Breast epithelium (tissue), 4 donors: ENCODE measurements around the gene DTX2. TPM values are rescaled to one million over a fixed set of nuclear protein-coding genes. Genes with fewer than 3 reads are reported as not detected.
"Not testable (repeated sequence)": the region's sequence is repeated elsewhere in the genome, so short reads cannot be mapped to it uniquely, and the experiment has no call there.

ENCODE experiments used
- DNase-seq, 2 donors: peaks; one replicate each; pipeline ENCODE4 v3.0.0-alpha.2; 2019; ENCODE audit warnings: low spot score in 2 of 2
- H3K27ac ChIP-seq, 2 donors: fragments of 200-600 bp; sonication (generic) in 1 of 2; one replicate each; pipeline ENCODE4 v1.5.1; 2016 to 2019; ENCODE audit warnings: mild to moderate bottlenecking in 1 of 2
- H3K27me3 ChIP-seq, 2 donors: fragments of 200-600 bp; sonication (generic) in 1 of 2; one replicate each; pipeline versions ENCODE4 v1.5.1 to v1.6.0; 2017 to 2019; ENCODE audit warnings: control low read depth in 1 of 2, mild to moderate bottlenecking in 1 of 2
- H3K36me3 ChIP-seq: fragments of 200-600 bp; one replicate; pipeline ENCODE4 v1.5.1; 2019
- H3K4me1 ChIP-seq, 2 donors: fragments of 200-600 bp; sonication (generic); one replicate each; pipeline ENCODE4 v1.5.1; 2016 to 2019; ENCODE audit warnings: control low read depth in 1 of 2
- H3K4me3 ChIP-seq, 3 donors: fragments of 200-600 bp; sonication (generic); 1 replicate in 2 of 3; 2 replicates in 1 of 3; pipeline ENCODE4 v1.5.1; 2016 to 2019; ENCODE audit warnings: mild to moderate bottlenecking in 3 of 3, moderate library complexity in 2 of 3
- H3K9me3 ChIP-seq, 2 donors: fragments of 200-600 bp; sonication (generic) in 1 of 2; one replicate each; pipeline ENCODE4 v1.5.1; 2016 to 2019; ENCODE audit warnings: control low read depth in 1 of 2
- CTCF ChIP-seq, 3 donors: fragments of 450-650 bp; IDR thresholded peaks; one replicate each; pipeline ENCODE4 v1.5.1; 2016 to 2017; ENCODE audit warnings: antibody characterized with exemption in 3 of 3, mild to moderate bottlenecking in 3 of 3, moderate library complexity in 3 of 3
- POLR2A ChIP-seq: fragments of 450-650 bp; IDR thresholded peaks from one replicate; pipeline ENCODE4 v1.6.1; 2016; ENCODE audit warnings: antibody characterized with exemption, mild to moderate bottlenecking, moderate library complexity
- POLR2AphosphoS5 ChIP-seq, 3 donors: sonication (generic); formaldehyde crosslinking; IDR thresholded peaks; one replicate each; pipeline ENCODE4 v1.6.1; 2017; ENCODE audit warnings: antibody characterized with exemption in 3 of 3
- intact Hi-C: fragments of 100-400 bp; cut with DNase I; formaldehyde crosslinking; loops from one replicate; pipeline ENCODE4 v1.15.1; 2023; ENCODE audit warnings: low total_unique reads
- total RNA-seq, 3 donors: library from RNA; depleted of rRNA; stranded (reverse); fragments of >200 nt; gene quantifications; one replicate each; pipeline ENCODE4 v1.1.0, GENCODE V29; 2016

The DTX2 gene
- 10 to 100 TPM; 17.6 to 30.5 (median 21.7) TPM for total RNA-seq

- intact Hi-C loops, H3K9me3 ChIP-seq, H3K27me3 ChIP-seq, H3K4me1 ChIP-seq, DNase-seq, H3K36me3 ChIP-seq: not testable (repeated sequence)
- Histone ChIP-seq H3K27ac (peak within 1 kb of the TSS; percentile 66 to 88), H3K4me3 (peak within 1 kb of the TSS; percentile 53 to 75 (median 54))
These were observed at the start of gene DTX2 for GRCh38 chr7:76461464-76462101. DTX2 (plus strand) TSS chr7:76461709; CDS start chr7:76480510, 18,801 bp downstream.

GRCh38 chr7:76412249-76412648, 49.3 kb upstream of the DTX2 start:
- intact Hi-C loops = no loop called here
- no peak overlapping the region for H3K4me3 ChIP-seq
- H3K9me3 ChIP-seq = no peaks in the 10 kb centered on the region
- no peaks in the 10 kb centered on the region for H3K36me3 ChIP-seq
- no peak for DNase-seq
- TF ChIP-seq POLR2A (no peak), CTCF (IDR thresholded peaks at IDR 0.05) (no peak), POLR2AphosphoS5 (IDR thresholded peaks at IDR 0.05) (no peak)
- no peaks in the 10 kb centered on the region for H3K27me3 ChIP-seq
- H3K4me1 ChIP-seq = no peaks in the 10 kb centered on the region
- no peak overlapping the region for H3K27ac ChIP-seq

DNA sequence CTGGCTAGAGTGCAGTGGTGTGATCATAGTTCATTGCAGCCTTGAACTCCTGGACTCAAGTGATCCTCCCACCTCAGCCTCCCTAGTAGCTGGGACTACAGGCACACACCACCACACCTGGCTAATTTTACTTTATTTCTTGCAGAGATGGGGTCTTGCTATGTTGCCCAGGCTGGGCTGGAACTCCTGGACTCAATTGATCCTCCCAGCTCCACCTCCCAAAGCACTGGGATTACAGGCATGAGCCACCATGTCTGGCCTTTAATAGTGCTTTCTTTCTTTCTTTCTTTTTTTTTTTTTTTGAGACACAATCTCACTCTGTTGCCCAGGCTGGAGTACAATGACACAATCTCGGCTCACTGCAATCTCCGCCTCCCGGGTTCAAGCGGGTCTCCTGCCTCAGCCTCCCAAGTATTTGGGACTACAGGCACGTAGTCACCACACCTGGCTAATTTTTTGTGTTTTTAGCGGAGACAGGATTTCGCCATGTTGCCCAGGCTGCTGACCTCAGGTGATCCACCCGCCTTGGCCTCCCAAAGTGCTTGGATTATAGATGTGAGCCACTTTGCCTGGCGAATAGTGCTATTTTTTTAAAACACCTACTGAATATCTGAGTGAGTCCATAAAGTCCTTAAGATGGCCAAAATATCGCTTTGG, 43.7 kb upstream of the DTX2 start:
- H3K9me3 ChIP-seq, H3K36me3 ChIP-seq, H3K4me1 ChIP-seq, H3K4me3 ChIP-seq, H3K27ac ChIP-seq, DNase-seq, intact Hi-C loops, H3K27me3 ChIP-seq: not testable (repeated sequence)

- H3K27me3 ChIP-seq, DNase-seq, H3K36me3 ChIP-seq, H3K9me3 ChIP-seq, H3K4me1 ChIP-seq, H3K4me3 ChIP-seq, H3K27ac ChIP-seq, intact Hi-C loops: not testable (repeated sequence)
These were observed 40.4 kb upstream of the DTX2 start for GRCh38 chr7:76421097-76421496.

DNA sequence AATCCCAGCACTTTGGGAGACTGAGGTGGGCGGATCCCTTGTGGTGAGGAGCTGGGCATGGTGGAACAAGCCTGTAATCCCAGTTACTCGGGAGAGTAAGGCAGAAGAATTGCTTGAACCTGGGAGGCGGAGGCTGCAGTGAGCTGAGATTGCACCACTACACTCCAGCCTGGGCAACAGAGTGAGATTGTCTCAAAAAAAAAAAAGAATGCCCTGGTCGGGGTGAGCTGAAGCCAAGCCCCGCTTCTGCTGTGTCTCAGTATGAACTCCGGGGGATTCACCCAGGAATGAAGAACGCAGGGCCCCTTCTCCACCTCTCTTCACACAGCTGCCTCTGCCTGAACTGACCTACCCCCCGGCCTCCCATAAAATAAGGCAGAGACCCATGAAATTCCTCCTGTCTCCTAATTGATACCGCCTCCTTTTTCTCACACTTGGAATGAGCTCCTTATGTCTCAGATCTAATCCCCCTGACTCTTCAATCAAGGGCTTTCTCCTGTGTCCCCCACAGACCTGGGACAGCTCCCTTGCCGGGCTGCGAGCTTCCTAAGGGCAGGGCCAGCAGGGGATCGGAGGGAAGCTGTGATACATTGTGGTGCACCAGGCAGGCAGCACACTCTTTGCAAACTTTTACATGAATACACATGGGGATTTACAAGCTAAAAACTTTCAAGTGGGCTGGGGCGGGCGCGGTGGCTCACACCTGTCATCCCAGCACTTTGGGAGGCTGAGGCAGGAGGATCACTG, 37.7 kb upstream of the DTX2 start:
- Histone ChIP-seq H3K4me1 (no peaks in the 10 kb centered on the region), H3K4me3 (no peak overlapping the region), H3K36me3 (no peaks in the 10 kb centered on the region), H3K27ac (peak overlapping the region; percentile 59 to 69), H3K9me3 (no peaks in the 10 kb centered on the region), H3K27me3 (no peaks in the 10 kb centered on the region)
- TF ChIP-seq POLR2A = no peak
- no peak for TF ChIP-seq POLR2AphosphoS5 (IDR thresholded peaks at IDR 0.05)
- no peak for TF ChIP-seq CTCF (IDR thresholded peaks at IDR 0.05)
- DNase-seq = peak in 1 of 2 donors; percentile 93
- intact Hi-C loops = no loop called here

DNA sequence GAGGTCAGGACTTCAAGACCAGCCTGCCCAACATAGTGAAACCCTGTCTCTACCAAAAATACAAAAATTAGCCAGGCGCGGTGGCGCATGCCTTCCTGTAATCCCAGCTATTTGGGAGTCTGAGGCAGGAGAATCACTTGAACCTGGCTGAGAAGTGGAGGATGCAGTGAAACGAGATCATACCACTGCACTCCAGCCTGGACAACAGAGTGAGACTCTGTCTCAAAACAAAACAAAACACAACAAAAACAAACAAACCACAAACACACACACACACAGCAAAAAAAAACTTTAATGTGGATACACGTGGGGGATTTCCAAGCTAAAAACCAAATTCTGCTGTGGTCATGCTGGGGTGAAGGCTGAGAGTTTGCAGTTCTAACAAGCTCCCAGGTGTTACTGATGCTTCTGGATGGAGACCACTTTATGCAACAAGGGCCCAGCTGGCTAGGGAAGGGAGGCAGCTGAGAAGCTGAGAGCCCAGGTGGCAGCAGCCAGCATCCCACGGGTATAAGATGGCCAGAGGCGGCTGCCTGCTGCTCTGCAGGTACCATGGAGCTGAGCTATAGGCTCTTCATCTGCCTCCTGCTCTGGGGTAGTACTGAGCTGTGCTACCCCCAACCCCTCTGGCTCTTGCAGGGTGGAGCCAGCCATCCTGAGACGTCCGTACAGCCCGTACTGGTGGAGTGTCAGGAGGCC, 36.9 kb upstream of the DTX2 start, which contains the start of gene ZP3:
Gene ZP3 (plus strand): TSS at position 538 of the 699 bp plus-strand sequence. CDS start 15 bp downstream, at position 553.
- H3K36me3 ChIP-seq = no peaks in the 10 kb centered on the region
- H3K27ac ChIP-seq = peak within 1 kb of the TSS; percentile 59 to 69
- no peaks in the 10 kb centered on the region for H3K4me1 ChIP-seq
- DNase-seq = no peak
- H3K4me3 ChIP-seq = no peak within 1 kb of the TSS
- no peaks in the 10 kb centered on the region for H3K27me3 ChIP-seq
- intact Hi-C loops = no loop called here
- TF ChIP-seq CTCF (IDR thresholded peaks at IDR 0.05) (no peak), POLR2AphosphoS5 (IDR thresholded peaks at IDR 0.05) (no peak), POLR2A (no peak)
- no peaks in the 10 kb centered on the region for H3K9me3 ChIP-seq
